ENCODE results near the gene TENM4. TPM values are rescaled to one million over a fixed set of nuclear protein-coding genes. Genes with fewer than 3 reads are reported as not detected.

The TENM4 gene
- total RNA-seq, 2 experiments from 2014 or later, result not detected

GRCh38 chr11:79122759-79123158 is 318.1 kb downstream of the TENM4 start:
- Histone ChIP-seq H3K4me1 (ENCODE audit: insufficient read depth, low read length, poor library complexity, severe bottlenecking) (no peaks in the 10 kb centered on the region), H3K79me2 (ENCODE audit: insufficient read depth, low read depth, low read length) (no peaks in the 10 kb centered on the region), H3K9me3 (ENCODE audit: low read length) (no peaks in the 10 kb centered on the region), H3K36me3 (ENCODE audit: insufficient read depth, low read length) (no peaks in the 10 kb centered on the region), H3K9me2 (ENCODE audit: insufficient read depth, low read length) (no peaks in the 10 kb centered on the region), H3K27ac (ENCODE audit: low read depth, low read length, poor library complexity, severe bottlenecking) (no peak overlapping the region), H2AFZ (ENCODE audit: low read length) (no peak overlapping the region), H3K4me3 (ENCODE audit: low read depth, low read length, poor library complexity, severe bottlenecking) (no peak overlapping the region), H3K4me2 (ENCODE audit: low read length) (no peak overlapping the region), H4K20me1 (ENCODE audit: insufficient read depth, low read length) (no peaks in the 10 kb centered on the region)
- BruUV-seq (replicated peaks), result no TSS peak
- TF ChIP-seq EZH2phosphoT487 (IDR thresholded peaks at IDR 0.05; ENCODE audit: borderline replicate concordance, low read depth, low read length), result no peak
- no peak for TF ChIP-seq CTCF (conservative IDR thresholded peaks at IDR 0.05; ENCODE audit: low read length)
- no peak for DNase-seq (ENCODE audit: low spot score)
- ChIA-PET CTCF (ENCODE audit: unreplicated experiment) (no interaction called here), POLR2A (interaction anchor here (0.7 kb wide), 1 partner anchor 301 kb away, joined by 4 read pairs; no protein-coding TSS in a partner anchor)
- intact Hi-C loops (cut with micrococcal nuclease; ENCODE audit: unreplicated experiment), result no loop called here

DNA sequence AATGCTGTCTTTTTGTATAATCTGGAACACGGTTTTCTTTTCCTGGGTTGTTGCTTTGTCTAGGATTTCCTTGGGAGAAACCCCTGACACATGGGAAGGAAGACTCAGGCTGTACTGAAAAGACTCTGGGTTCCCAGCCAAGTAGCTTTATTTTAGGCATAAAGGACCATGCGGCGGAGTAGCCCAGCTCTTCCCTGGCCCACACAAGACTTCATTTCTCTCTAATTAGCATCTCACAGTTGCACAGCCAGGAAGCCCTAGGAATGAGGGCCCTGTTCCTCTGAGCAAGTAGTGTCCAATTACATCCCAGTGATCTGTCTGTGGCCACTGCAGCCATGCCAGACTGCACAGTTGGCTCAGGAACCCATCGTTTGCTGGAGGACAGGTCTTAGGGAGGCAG is 319.5 kb downstream of the TENM4 start:
- H3K4me2 ChIP-seq (ENCODE audit: low read length), result no peak overlapping the region
- H3K36me3 ChIP-seq (ENCODE audit: insufficient read depth, low read length), result no peaks in the 10 kb centered on the region
- CTCF ChIA-PET (ENCODE audit: unreplicated experiment), result no interaction called here
- H3K79me2 ChIP-seq (ENCODE audit: insufficient read depth, low read depth, low read length), result no peaks in the 10 kb centered on the region
- no peak overlapping the region for H3K27ac ChIP-seq (ENCODE audit: low read depth, low read length, poor library complexity, severe bottlenecking)
- H3K9me2 ChIP-seq (ENCODE audit: insufficient read depth, low read length), result no peaks in the 10 kb centered on the region
- no peak for TF ChIP-seq CTCF (conservative IDR thresholded peaks at IDR 0.05; ENCODE audit: low read length)
- no peaks in the 10 kb centered on the region for H4K20me1 ChIP-seq (ENCODE audit: insufficient read depth, low read length)
- H3K9me3 ChIP-seq (ENCODE audit: low read length), result no peaks in the 10 kb centered on the region
- H2AFZ ChIP-seq (ENCODE audit: low read length), result no peak overlapping the region
- H3K4me1 ChIP-seq (ENCODE audit: insufficient read depth, low read length, poor library complexity, severe bottlenecking), result no peaks in the 10 kb centered on the region
- H3K4me3 ChIP-seq (ENCODE audit: low read depth, low read length, poor library complexity, severe bottlenecking), result no peak overlapping the region
- BruUV-seq (replicated peaks), result no TSS peak
- intact Hi-C loops (cut with micrococcal nuclease; ENCODE audit: unreplicated experiment), result no loop called here
- DNase-seq (ENCODE audit: low spot score), result no peak
- POLR2A ChIA-PET, result no interaction called here

DNA sequence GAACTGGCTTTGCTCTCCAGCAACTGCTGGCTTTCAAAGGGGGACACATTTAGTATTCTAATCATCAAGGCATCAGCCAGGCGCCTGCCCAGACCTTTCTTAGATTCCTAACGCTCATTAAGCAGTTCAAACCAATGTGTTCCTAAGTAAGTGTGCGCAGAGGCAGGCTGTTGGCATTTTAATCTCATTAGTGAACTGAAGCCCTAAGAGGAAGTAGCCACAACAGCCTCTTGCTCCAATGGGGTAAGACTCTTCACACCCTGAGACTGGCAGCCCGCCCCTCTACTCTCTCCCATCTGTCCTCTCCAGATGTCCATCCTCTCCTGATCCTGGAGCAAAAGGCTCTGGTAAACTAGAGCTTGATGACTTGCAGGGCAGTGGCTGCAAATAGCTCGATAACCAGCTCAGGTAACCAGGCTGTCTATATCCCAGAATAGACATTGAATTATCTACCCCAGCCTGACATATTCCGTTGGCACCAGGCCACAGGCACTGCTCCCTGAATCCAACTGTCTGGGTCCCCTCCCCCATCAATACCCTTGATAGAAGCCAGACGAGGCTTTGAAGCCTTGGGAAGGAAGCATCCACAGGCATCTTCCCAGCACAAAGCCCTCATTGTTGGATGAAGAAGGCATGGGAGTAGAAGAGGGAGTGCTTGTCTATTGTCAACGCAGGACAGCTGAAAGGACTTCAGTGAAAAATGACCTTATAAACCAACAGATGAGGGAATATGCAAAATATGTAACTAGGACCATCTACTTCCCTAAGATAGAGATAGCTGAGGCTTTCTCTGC is 321.1 kb downstream of the TENM4 start:
- intact Hi-C loops (cut with micrococcal nuclease; ENCODE audit: unreplicated experiment), result no loop called here
- H3K4me3 ChIP-seq (ENCODE audit: low read depth, low read length, poor library complexity, severe bottlenecking), result no peak overlapping the region
- DNase-seq (ENCODE audit: low spot score), result no peak
- no TSS peak for BruUV-seq (replicated peaks)
- H4K20me1 ChIP-seq (ENCODE audit: insufficient read depth, low read length), result no peaks in the 10 kb centered on the region
- H3K4me1 ChIP-seq (ENCODE audit: insufficient read depth, low read length, poor library complexity, severe bottlenecking), result no peaks in the 10 kb centered on the region
- H3K4me2 ChIP-seq (ENCODE audit: low read length), result no peak overlapping the region
- H3K9me2 ChIP-seq (ENCODE audit: insufficient read depth, low read length), result no peaks in the 10 kb centered on the region
- POLR2A ChIA-PET, result no interaction called here
- no peaks in the 10 kb centered on the region for H3K36me3 ChIP-seq (ENCODE audit: insufficient read depth, low read length)
- H3K27ac ChIP-seq (ENCODE audit: low read depth, low read length, poor library complexity, severe bottlenecking), result no peak overlapping the region
- no peaks in the 10 kb centered on the region for H3K9me3 ChIP-seq (ENCODE audit: low read length)
- no peak overlapping the region for H2AFZ ChIP-seq (ENCODE audit: low read length)
- TF ChIP-seq CTCF (conservative IDR thresholded peaks at IDR 0.05; ENCODE audit: low read length) (no peak), EZH2phosphoT487 (IDR thresholded peaks at IDR 0.05; ENCODE audit: borderline replicate concordance, low read depth, low read length) (no peak)
- H3K79me2 ChIP-seq (ENCODE audit: insufficient read depth, low read depth, low read length), result no peaks in the 10 kb centered on the region
- CTCF ChIA-PET (ENCODE audit: unreplicated experiment), result no interaction called here
